HepG2 (cell line): ENCODE data around the gene FUBP3. TPM values are rescaled to one million over a fixed set of nuclear protein-coding genes. Genes with fewer than 3 reads are reported as not detected.

Experiments
- BATF2 ChIP-seq: sonication (generic); formaldehyde crosslinking; IDR thresholded peaks from 2 replicates; pipeline ENCODE4 v1.8.0; 2022; ENCODE audit warnings: mild to moderate bottlenecking, missing genetic modification reagents, moderate library complexity
- BCLAF1 ChIP-seq: fragments of 450-650 bp; IDR thresholded peaks from 2 replicates; pipeline ENCODE4 v1.6.1; 2017; ENCODE audit warnings: mild to moderate bottlenecking
- CTCF ChIP-seq: sonication (generic); formaldehyde crosslinking; IDR thresholded peaks from 2 replicates; pipeline ENCODE4 v1.5.0; 2020; ENCODE audit warnings: mild to moderate bottlenecking, missing genetic modification reagents, moderate library complexity
- KDM5B ChIP-seq: sonication (generic); formaldehyde crosslinking; IDR thresholded peaks from 2 replicates; pipeline ENCODE4 v1.4.0; 2020; ENCODE audit warnings: missing genetic modification reagents, mild to moderate bottlenecking, borderline replicate concordance
- MAZ ChIP-seq, 2 experiments: sonication (generic) in 1 of 2; formaldehyde crosslinking in 1 of 2; IDR thresholded peaks; 2 replicates each; pipeline versions ENCODE4 v1.5.0 to v1.6.1; 2012 to 2020; ENCODE audit warnings: low read depth in 2 of 2, mild to moderate bottlenecking in 2 of 2, borderline replicate concordance in 1 of 2, improper control_type of control experiment in 1 of 2, low read length in 1 of 2, missing genetic modification reagents in 1 of 2, moderate library complexity in 1 of 2
- MYPOP ChIP-seq: sonication (generic); formaldehyde crosslinking; IDR thresholded peaks from 2 replicates; pipeline ENCODE4 v1.8.1; 2023; ENCODE audit warnings: mild to moderate bottlenecking, moderate library complexity, missing genetic modification reagents
- MZF1 ChIP-seq: sonication (generic); formaldehyde crosslinking; IDR thresholded peaks from 2 replicates; pipeline ENCODE4 v1.8.1; 2023; ENCODE audit warnings: mild to moderate bottlenecking, missing genetic modification reagents, borderline replicate concordance
- NCOA2 ChIP-seq: sonication (generic); formaldehyde crosslinking; IDR thresholded peaks from 2 replicates; pipeline ENCODE4 v1.8.0; 2022; ENCODE audit warnings: inconsistent platforms
- PBX2 ChIP-seq: IDR thresholded peaks from 2 replicates; pipeline ENCODE4 v1.6.1; 2016; ENCODE audit warnings: control low read depth
- PCBP2 ChIP-seq: fragments of 200-400 bp; formaldehyde crosslinking; optimal IDR thresholded peaks from 2 replicates; pipeline ENCODE3; 2018; ENCODE audit warnings: low read length, low read depth; ENCODE audit not compliant: poor library complexity, severe bottlenecking
- PHF5A ChIP-seq: IDR thresholded peaks from one replicate; pipeline ENCODE4 v1.6.1; 2018; ENCODE audit warnings: low read depth, missing genetic modification reagents; ENCODE audit not compliant: unreplicated experiment
- RXRB ChIP-seq: IDR thresholded peaks from 2 replicates; pipeline ENCODE4 v1.6.1; 2016; ENCODE audit warnings: borderline replicate concordance, missing genetic modification reagents, missing compliant biosample characterization
- SAFB2 ChIP-seq: sonication (generic); formaldehyde crosslinking; IDR thresholded peaks from 2 replicates; pipeline ENCODE4 v1.5.1; 2020; ENCODE audit warnings: missing genetic modification reagents, low read depth, mild to moderate bottlenecking, borderline replicate concordance
- TFDP1 ChIP-seq: IDR thresholded peaks from 2 replicates; pipeline ENCODE4 v1.6.1; 2016; ENCODE audit warnings: missing compliant biosample characterization, missing genetic modification reagents, borderline replicate concordance
- ZMYM2 ChIP-seq: sonication (generic); formaldehyde crosslinking; IDR thresholded peaks from 2 replicates; pipeline ENCODE4 v1.8.0; 2022; ENCODE audit warnings: mild to moderate bottlenecking, missing genetic modification reagents
- ZMYM3 ChIP-seq: sonication (generic); formaldehyde crosslinking; IDR thresholded peaks from 2 replicates; pipeline ENCODE4 v1.5.1; 2020; ENCODE audit warnings: mild to moderate bottlenecking, missing genetic modification reagents
- polyA plus RNA-seq, 8 experiments: library from polyadenylated mRNA; depleted of rRNA in 3 of 8; stranded (reverse) in 7 of 8; unstranded in 1 of 8; fragments of >200 nt; fragmentation: Illumina TruSeq in 4 of 8; extraction: Trizol in 4 of 8; gene quantifications; 2 replicates each; pipeline versions ENCODE4 v1.2.1 to v1.2.3, GENCODE V29; 2011 to 2016; ENCODE audit warnings: low read depth in 4 of 8, missing spikeins in 1 of 8, mixed read lengths in 1 of 8; ENCODE audit not compliant: insufficient read depth in 1 of 8
- total RNA-seq, 5 experiments: library from RNA; depleted of rRNA; stranded (reverse); fragments of >200 nt; fragmentation: Illumina TruSeq; extraction: Trizol; gene quantifications; 2 replicates each; pipeline ENCODE4 v1.2.3, GENCODE V29; 2016; ENCODE audit warnings: low read depth in 1 of 5

FUBP3 gene
- total and polyA plus RNA-seq, 2 of the 13 experiments (the other 11 are each of a cell fraction or from before 2014, with no cell fraction given) = 28.7 to 40.0 TPM

- TF ChIP-seq CTCF (CRISPR knock-in tag) (peak; percentile 15; the same call in 1 of the 2 replicates), KDM5B (CRISPR knock-in tag) (peak; percentile 95; the same call in 1 of the 2 replicates), PCBP2 (no peak), ZMYM3 (CRISPR knock-in tag) (peak; percentile 76), SAFB2 (CRISPR knock-in tag) (no peak), BCLAF1 (no peak), MAZ (IDR thresholded peaks at IDR 0.05; ENCODE audit: borderline replicate concordance, low read depth, low read length) (no peak), MAZ (CRISPR knock-in tag; IDR thresholded peaks at IDR 0.05; ENCODE audit: low read depth) (peak; percentile 92), RXRB (CRISPR knock-in tag) (no peak), NCOA2 (CRISPR knock-in tag) (peak; percentile 29; the same call in 1 of the 2 replicates), PHF5A (CRISPR knock-in tag) (no peak), BATF2 (CRISPR knock-in tag) (peak; percentile 76; the same call in 1 of the 2 replicates), ZMYM2 (no peak), MYPOP (CRISPR knock-in tag) (peak; percentile 93), MZF1 (CRISPR knock-in tag) (no peak), PBX2 (CRISPR knock-in tag) (no peak), TFDP1 (CRISPR knock-in tag) (peak; percentile 89)
Measured at GRCh38 chr9:130680836-130681768, 101.7 kb downstream of the FUBP3 start (continued).
